GM18951 (cell line): ENCODE data around the gene PSKH1.

Experiments used
- POLR2A ChIP-seq: IDR thresholded peaks from 4 replicates; pipeline ENCODE4 v1.6.1; 2011; ENCODE audit warnings: mild to moderate bottlenecking; ENCODE audit not compliant: insufficient read length, insufficient read depth; ENCODE audit errors: extremely low read depth
- in situ Hi-C: fragments of 300-500 bp; cut with MboI; formaldehyde crosslinking; loops from one replicate; pipeline ENCODE4 v1.12.0; 2022; ENCODE audit warnings: low sequenced_read_pairs, mixed read lengths, inconsistent platforms; ENCODE audit not compliant: unreplicated experiment

PSKH1 gene

GRCh38 chr16:67915831-67916723, 23.0 kb downstream of the PSKH1 start:
- TF ChIP-seq POLR2A: no peak
- in situ Hi-C loops: no loop called here

DNA sequence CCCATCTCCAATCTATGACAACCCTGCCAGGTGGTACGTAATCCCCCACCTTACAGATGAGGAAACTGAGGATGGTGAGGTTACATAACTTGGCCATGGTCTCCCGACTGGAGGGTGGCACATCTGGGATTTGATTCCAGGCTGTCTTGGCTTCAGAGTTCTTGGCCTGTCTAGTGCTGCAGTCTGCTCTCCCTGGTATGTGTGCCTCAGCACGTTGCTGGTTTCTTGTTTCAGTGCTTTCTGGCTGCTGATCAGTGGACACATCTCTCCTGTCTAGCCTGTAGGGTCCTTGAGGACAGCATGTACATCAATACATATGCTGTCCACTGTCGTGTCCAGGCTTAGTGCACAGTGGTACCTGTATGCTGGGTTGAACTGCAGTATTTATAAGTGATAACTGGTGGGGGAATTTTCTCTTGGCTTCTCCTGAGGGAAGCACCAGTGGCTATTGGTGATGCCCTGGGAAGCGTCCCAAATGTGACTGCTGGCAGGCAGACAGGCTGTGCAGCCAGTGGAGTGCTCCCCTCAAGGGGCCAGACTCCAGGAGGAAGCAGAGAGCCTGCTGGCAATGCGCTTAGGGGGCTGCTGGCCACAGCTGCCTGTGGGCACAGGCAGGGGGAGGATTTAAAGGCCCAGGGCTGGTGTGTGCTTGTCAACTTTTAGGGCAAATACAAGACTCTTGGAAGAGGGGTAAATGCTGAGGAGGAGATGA, 24.2 kb downstream of the PSKH1 start:
- in situ Hi-C loops: no loop called here
- TF ChIP-seq POLR2A: no peak

DNA sequence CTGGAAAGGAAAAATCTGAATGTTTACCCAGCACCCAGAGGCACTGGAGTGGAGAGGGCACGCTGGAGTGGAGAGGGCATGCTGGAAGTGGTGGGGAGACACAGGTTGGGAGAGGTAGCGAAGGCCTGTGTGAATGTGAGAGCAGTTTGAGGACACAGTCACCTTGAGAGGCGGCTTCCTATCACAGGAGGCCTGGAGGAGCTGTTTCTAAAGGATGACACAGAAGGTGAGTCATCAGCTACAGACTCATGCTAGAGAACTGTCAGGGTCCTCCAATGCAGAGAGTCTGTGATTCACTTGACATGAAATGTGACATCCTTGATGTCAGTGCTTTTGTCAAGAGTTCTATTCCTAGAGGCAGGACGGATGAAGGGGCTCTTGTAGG, 24.8 kb downstream of the PSKH1 start:
- TF ChIP-seq POLR2A: no peak
- in situ Hi-C loops: no loop called here

GRCh38 chr16:67919622-67920221, 26.7 kb downstream of the PSKH1 start:
- in situ Hi-C loops: no loop called here
- no peak for TF ChIP-seq POLR2A

DNA sequence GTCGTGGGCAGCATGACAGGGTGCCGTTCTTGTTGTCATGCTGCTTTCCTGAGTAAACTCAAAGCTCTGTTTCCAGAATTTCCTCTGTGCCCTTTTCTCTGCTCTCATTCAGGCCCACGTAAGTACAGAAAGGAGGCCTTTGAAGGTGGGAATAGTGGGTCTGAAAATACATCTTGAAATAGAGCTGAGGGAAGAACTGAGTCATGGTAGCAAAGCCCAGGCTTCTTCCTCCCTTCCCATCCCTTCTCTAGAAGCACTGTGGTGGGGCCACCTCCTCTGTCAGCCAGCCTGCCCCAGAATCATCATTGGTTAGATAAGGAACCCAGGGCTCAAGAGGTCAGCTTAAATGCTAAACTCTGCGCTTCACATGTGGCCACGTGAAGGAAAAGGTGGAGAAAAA, 29.2 kb downstream of the PSKH1 start:
- in situ Hi-C loops: no loop called here

DNA sequence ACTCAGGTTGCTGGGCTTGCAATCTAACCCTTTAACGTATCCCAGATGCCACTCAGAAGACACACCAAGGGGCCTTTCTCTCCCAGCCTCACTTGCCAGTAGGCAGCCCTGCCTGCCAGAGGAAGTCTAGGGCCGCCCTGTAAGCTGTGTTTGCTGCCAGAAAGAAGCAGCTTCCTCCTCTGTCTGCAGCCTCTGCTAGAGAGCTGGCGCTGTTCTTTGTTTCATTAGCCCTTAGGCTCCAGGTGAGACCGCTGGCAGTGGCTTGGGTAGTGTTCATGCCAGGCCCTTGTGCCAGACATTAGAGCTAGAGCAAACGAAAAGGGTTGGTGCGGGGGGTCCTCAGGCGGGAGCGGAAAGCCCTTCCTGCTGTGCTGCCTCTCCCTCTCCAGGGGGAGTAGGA, 29.7 kb downstream of the PSKH1 start:
- no peak for TF ChIP-seq POLR2A
- in situ Hi-C loops: no loop called here

More for the DNA sequence above, 29.2 kb downstream of the PSKH1 start:
- no peak for TF ChIP-seq POLR2A

GRCh38 chr16:67923414-67924116, 30.5 kb downstream of the PSKH1 start:
- no peak for TF ChIP-seq POLR2A
- in situ Hi-C loops: no loop called here

DNA sequence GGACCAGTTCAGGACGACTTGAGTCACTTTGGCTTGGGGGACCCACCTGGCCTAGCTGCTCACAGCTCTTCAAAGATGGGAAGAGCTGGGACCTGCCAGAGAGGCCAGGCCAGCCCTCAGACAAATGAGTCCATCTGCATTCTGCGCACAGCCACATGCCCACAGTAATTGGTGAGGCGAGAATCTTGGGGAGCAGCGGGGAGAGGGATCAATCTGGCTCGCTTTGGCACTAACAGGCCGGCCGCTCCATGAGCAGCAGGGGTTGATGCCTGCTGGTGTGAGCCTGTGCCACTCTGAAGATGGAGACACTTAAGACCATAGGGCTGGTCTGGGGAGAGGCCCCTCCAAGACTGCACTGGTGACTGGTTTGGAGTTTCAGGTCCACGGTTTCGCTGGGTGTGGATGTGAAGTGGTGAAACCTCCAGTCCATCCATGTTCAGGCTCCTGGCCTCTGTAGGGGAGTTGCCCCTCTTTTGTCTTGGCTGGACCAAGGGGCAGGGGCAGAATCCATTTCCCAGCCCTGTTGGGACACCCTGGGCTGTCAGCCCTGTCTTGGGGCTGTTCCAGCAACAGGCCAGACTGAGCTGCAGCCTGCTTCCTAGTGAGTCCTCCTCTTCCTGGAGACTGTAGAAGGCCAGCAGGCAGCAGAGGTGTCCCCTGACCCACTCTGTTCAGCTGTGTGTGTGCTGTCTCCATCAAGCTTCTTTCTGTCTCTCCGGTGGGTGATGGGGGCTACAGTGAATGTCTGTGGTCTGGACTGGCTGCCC, 31.3 kb downstream of the PSKH1 start:
- in situ Hi-C loops: no loop called here
- TF ChIP-seq POLR2A: no peak

DNA sequence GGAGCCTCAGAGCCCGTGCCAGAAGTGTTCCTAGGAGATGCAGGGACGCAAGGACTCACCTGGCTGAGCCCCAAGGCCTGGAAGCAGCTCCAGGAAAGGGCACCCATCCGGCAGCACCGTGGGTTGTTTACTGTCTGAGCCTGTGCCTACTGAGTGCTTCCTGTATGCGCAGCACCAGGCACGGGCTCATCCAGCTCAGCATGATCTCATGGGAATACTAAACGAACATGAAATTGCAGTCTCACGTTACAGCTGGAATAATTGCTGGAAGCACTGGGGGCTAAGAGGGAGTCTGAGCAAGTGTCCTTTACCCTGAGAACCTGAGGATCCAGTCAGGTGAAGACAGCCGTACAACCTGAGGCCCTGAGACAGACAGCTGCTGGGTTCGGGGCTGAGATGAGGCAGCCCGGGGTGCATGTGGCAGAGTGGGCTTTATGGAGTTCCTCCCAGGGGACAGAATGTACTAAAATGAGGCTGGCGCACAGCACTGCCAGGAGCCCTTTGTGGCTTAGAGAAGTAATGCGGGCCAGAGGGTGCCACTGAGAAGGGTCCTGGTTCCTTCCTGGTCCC, 33.2 kb downstream of the PSKH1 start:
- no peak for TF ChIP-seq POLR2A
- in situ Hi-C loops: no loop called here

DNA sequence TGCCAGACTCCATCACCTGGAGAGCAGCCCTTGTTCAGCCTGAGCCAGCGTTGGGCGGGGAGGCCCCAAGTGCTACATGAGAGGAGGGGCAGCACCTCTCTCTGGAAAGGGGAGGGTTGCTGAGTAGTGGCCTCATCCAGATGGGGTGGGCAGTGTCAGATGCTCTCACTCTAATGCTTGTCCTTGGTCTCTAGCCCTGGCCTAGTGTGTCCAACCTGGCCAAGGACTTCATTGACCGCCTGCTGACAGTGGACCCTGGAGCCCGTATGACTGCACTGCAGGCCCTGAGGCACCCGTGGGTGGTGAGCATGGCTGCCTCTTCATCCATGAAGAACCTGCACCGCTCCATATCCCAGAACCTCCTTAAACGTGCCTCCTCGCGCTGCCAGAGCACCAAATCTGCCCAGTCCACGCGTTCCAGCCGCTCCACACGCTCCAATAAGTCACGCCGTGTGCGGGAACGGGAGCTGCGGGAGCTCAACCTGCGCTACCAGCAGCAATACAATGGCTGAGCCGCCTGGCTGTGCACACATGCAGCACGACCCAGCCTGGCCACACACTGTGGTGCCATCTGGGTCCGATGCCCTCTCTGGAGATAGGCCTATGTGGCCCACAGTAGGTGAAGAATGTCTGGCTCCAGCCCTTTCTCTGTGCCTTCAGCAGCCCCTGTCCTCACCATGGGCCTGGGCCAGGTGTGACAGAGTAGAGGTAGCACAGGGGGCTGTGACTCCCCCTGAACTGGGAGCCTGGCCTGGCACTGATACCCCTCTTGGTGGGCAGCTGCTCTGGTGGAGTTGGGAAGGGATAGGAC, 34.3 kb downstream of the PSKH1 start:
- in situ Hi-C loops: no loop called here
- peak; percentile 5 for TF ChIP-seq POLR2A

DNA sequence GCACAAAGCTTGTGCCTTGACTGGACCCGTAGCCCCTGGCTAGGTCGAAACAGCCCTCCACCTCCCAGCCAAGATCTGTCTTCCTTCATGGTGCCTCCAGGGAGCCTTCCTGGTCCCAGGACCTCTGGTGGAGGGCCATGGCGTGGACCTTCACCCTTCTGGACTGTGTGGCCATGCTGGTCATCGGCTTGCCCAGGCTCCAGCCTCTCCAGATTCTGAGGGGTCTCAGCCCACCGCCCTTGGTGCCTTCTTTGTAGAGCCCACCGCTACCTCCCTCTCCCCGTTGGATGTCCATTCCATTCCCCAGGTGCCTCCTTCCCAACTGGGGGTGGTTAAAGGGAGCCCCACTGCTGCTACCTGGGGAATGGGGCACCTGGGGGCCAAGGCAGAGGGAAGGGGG, 35.1 kb downstream of the PSKH1 start:
- no peak for TF ChIP-seq POLR2A
- in situ Hi-C loops: no loop called here
